Esophagus squamous epithelium (tissue), 5 donors: Measurements from ENCODE around the gene TRIM9. TPM values are rescaled to one million over a fixed set of nuclear protein-coding genes. Genes with fewer than 3 reads are reported as not detected.

Source experiments
- DNase-seq: peaks from one replicate; lab custom pipeline; 2025; lab: John Stamatoyannopoulos, UW
- H3K27ac ChIP-seq, 4 donors: fragments of 200-600 bp; sonication (generic); one replicate each; pipeline ENCODE4 v1.5.1; 2016 to 2019; ENCODE audit warnings: mild to moderate bottlenecking in 1 of 4
- H3K27me3 ChIP-seq, 4 donors: fragments of 200-600 bp; sonication (generic); 1 replicate in 3 of 4; 2 replicates in 1 of 4; pipeline versions ENCODE4 v1.5.1 to v1.6.0; 2017 to 2021; ENCODE audit warnings: antibody characterized with exemption in 1 of 4
- H3K36me3 ChIP-seq, 3 donors: fragments of 200-600 bp; sonication (generic); one replicate each; pipeline ENCODE4 v1.5.1; 2016 to 2019
- H3K4me1 ChIP-seq, 3 donors: fragments of 200-600 bp; sonication (generic); one replicate each; pipeline ENCODE4 v1.5.1; 2017 to 2019
- H3K4me3 ChIP-seq, 4 donors: fragments of 200-600 bp; sonication (generic); 1 replicate in 3 of 4; 2 replicates in 1 of 4; pipeline ENCODE4 v1.5.1; 2016 to 2019; ENCODE audit warnings: mild to moderate bottlenecking in 2 of 4, moderate library complexity in 1 of 4
- H3K9me3 ChIP-seq, 3 donors: fragments of 200-600 bp; sonication (generic); one replicate each; pipeline ENCODE4 v1.5.1; 2016 to 2019
- CTCF ChIP-seq, 6 experiments: fragments of 450-650 bp in 4 of 6; fragments of 200-600 bp in 2 of 6; sonication (generic) in 2 of 6; IDR thresholded peaks; one replicate each; pipeline ENCODE4 v1.5.1; 2016 to 2019; ENCODE audit warnings: antibody characterized with exemption in 6 of 6, mild to moderate bottlenecking in 4 of 6, moderate library complexity in 4 of 6
- POLR2A ChIP-seq, 4 donors: fragments of 450-650 bp; IDR thresholded peaks; one replicate each; pipeline ENCODE4 v1.6.1; 2017; ENCODE audit warnings: antibody characterized with exemption in 4 of 4, mild to moderate bottlenecking in 4 of 4, moderate library complexity in 3 of 4
- WGBS, 2 donors: methylation state at CpG; one replicate each; pipeline ENCODE4 v1.1.5; 2018; 5-methylcytosine and 5-hydroxymethylcytosine counted together
- intact Hi-C: fragments of 100-400 bp; cut with DNase I; formaldehyde crosslinking; loops from one replicate; pipeline ENCODE4 v1.15.0; 2022
- total RNA-seq, 4 donors: library from RNA; depleted of rRNA; stranded (reverse); fragments of >200 nt; gene quantifications; one replicate each; pipeline ENCODE4 v1.1.0, GENCODE V29; 2016
- donor health status: DM: yes; HTN: yes; CAD: no.

TRIM9 gene
- total RNA-seq, 4 donors from 2014 or later, result 0.09 to 3.1 (median 0.21) TPM; not detected in 1

GRCh38 chr14:50955373-50956043 lies 139.4 kb downstream of the TRIM9 start:
- 34 to 65% methylated on average over 5 of the region's 5 CpGs for WGBS, 2 donors
- Histone ChIP-seq H3K27ac (peak overlapping the region; percentile 63 to 86 (median 77)), H3K36me3 (no peaks in the 10 kb centered on the region), H3K9me3 (no peaks in the 10 kb centered on the region), H3K4me3 (no peak overlapping the region), H3K27me3 (no peaks in the 10 kb centered on the region), H3K4me1 (peaks cover 0 to 32% (median 16%) of the 10 kb centered on the region in 3 donors)
- TF ChIP-seq CTCF (IDR thresholded peaks at IDR 0.05) (peak in 5 of 6 experiments; percentile 19 to 59 (median 40)), POLR2A (IDR thresholded peaks at IDR 0.05) (no peak)
- intact Hi-C loops, result no loop called here
- DNase-seq, result no peak

DNA sequence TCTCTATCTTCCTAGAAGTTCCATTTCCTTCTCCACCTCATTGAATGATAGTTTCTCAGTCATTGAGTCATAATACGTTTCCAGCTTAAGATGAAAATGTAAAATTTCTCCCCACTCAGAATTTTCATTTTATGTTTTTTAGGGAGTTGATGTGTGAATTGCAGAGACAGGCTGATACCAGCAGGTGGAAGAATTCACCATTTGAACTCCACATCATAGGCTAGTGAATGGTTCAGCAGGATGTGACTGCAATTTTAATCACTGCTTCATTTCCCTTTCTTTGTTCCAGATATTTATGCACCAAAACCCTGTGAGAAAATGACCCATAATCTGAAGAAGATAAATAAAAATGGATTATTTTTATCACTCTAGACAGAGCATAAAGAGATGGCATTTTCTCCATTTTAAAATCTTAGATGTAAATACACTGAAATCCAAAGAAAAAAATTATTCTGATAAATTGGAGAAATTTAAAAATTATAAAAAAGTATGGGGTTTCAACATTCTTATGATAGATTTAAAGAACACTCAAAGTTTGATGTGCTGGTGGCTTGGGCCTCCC lies 140.0 kb downstream of the TRIM9 start:
- peaks cover 0 to 32% (median 16%) of the 10 kb centered on the region in 3 donors for H3K4me1 ChIP-seq
- WGBS, 2 donors, result 11 to 17% methylated on average over 1 of the region's 1 CpG
- H3K36me3 ChIP-seq, result no peaks in the 10 kb centered on the region
- H3K27ac ChIP-seq, result peak overlapping the region; percentile 63 to 86 (median 77)
- intact Hi-C loops, result no loop called here
- H3K9me3 ChIP-seq, result no peaks in the 10 kb centered on the region
- TF ChIP-seq CTCF (IDR thresholded peaks at IDR 0.05) (peak in 5 of 6 experiments; percentile 41 to 71 (median 49)), POLR2A (IDR thresholded peaks at IDR 0.05) (no peak)
- no peak for DNase-seq
- no peak overlapping the region for H3K4me3 ChIP-seq
- H3K27me3 ChIP-seq, result no peaks in the 10 kb centered on the region

GRCh38 chr14:50953502-50953901 lies 141.4 kb downstream of the TRIM9 start:
- H3K4me1 ChIP-seq, result peaks cover 0 to 32% (median 16%) of the 10 kb centered on the region in 3 donors
- DNase-seq, result no peak
- intact Hi-C loops, result no loop called here
- H3K27ac ChIP-seq, result no peak overlapping the region
- 50% methylated on average over 1 of the region's 1 CpG; no CpG with 5 or more reads in 1 of the 2 donors for WGBS, 2 donors
- H3K9me3 ChIP-seq, result no peaks in the 10 kb centered on the region
- no peak for TF ChIP-seq CTCF (IDR thresholded peaks at IDR 0.05)
- TF ChIP-seq POLR2A (IDR thresholded peaks at IDR 0.05), result no peak
- H3K27me3 ChIP-seq, result no peaks in the 10 kb centered on the region
- H3K4me3 ChIP-seq, result no peak overlapping the region
- no peaks in the 10 kb centered on the region for H3K36me3 ChIP-seq

- Histone ChIP-seq H3K36me3 (no peaks in the 10 kb centered on the region), H3K27ac (no peak overlapping the region), H3K4me3 (no peak overlapping the region), H3K4me1 (peaks cover 0 to 20% (median 13%) of the 10 kb centered on the region in 3 donors), H3K27me3 (no peaks in the 10 kb centered on the region), H3K9me3 (no peaks in the 10 kb centered on the region)
- DNase-seq, result no peak
- TF ChIP-seq POLR2A (IDR thresholded peaks at IDR 0.05) (no peak), CTCF (IDR thresholded peaks at IDR 0.05) (no peak)
- WGBS, 2 donors, result 85 to 94% methylated on average over 1 to 6 of the region's 6 CpGs
- intact Hi-C loops, result no loop called here
Observed at GRCh38 chr14:50951032-50951431, 143.9 kb downstream of the TRIM9 start.

- Histone ChIP-seq H3K4me1 (peaks cover 2 to 20% (median 4%) of the 10 kb centered on the region in 3 donors), H3K4me3 (no peak overlapping the region), H3K9me3 (no peaks in the 10 kb centered on the region), H3K27me3 (no peaks in the 10 kb centered on the region), H3K36me3 (no peaks in the 10 kb centered on the region), H3K27ac (no peak overlapping the region)
- DNase-seq, result no peak
- TF ChIP-seq CTCF (IDR thresholded peaks at IDR 0.05), result no peak
- 64 to 82% methylated on average over 2 of the region's 2 CpGs for WGBS, 2 donors
- intact Hi-C loops, result no loop called here
Observed at GRCh38 chr14:50948205-50948604, 146.7 kb downstream of the TRIM9 start.
